Calu3 (cell line): ENCODE results near the gene SPDYE3. TPM values are rescaled to one million over a fixed set of nuclear protein-coding genes. Genes with fewer than 3 reads are reported as not detected.
"Not testable (repeated sequence)": the region's sequence is repeated elsewhere in the genome, so short reads cannot be mapped to it uniquely, and the experiment has no call there.

Source experiments
- BruUV-seq: library from RNA; stranded (reverse); fragments of 400-500 nt; replicated peaks from 2 replicates; lab custom pipeline; 2021; lab: Mats Ljungman, UMichigan
- CTCF ChIA-PET: fragments of 300-600 bp; sonication (Branson Sonifier 250); formaldehyde crosslinking; loops from one replicate; lab custom pipeline; 2022; ENCODE audit warnings: antibody characterized with exemption; lab: Charles Lee
- DNase-seq: peaks from one replicate; pipeline ENCODE4 v3.0.0; 2022
- H3K27ac Mint-ChIP-seq: one replicate; pipeline ENCODE4 v1.8.0; 2022; ENCODE audit warnings: mixed read lengths; ENCODE audit not compliant: unreplicated experiment
- H3K27me3 Mint-ChIP-seq: one replicate; pipeline ENCODE4 v1.8.0; 2022; ENCODE audit warnings: mixed read lengths; ENCODE audit not compliant: unreplicated experiment
- H3K36me3 Mint-ChIP-seq: one replicate; pipeline ENCODE4 v1.8.0; 2022; ENCODE audit warnings: mild to moderate bottlenecking, moderate library complexity, mixed read lengths; ENCODE audit not compliant: insufficient read depth, unreplicated experiment
- H3K4me1 Mint-ChIP-seq: one replicate; pipeline ENCODE4 v1.8.0; 2022; ENCODE audit warnings: mild to moderate bottlenecking, low read depth, mixed read lengths; ENCODE audit not compliant: unreplicated experiment
- H3K4me3 Mint-ChIP-seq: one replicate; pipeline ENCODE4 v1.8.0; 2022; ENCODE audit warnings: mild to moderate bottlenecking, low read depth, moderate library complexity, mixed read lengths; ENCODE audit not compliant: unreplicated experiment
- H3K9me3 Mint-ChIP-seq: one replicate; pipeline ENCODE4 v1.8.0; 2022; ENCODE audit warnings: low read depth, mixed read lengths; ENCODE audit not compliant: unreplicated experiment
- CTCF ChIP-seq: fragments of 200-600 bp; IDR thresholded peaks from one replicate; pipeline ENCODE4 v1.8.0; 2022; ENCODE audit warnings: antibody characterized with exemption; ENCODE audit not compliant: unreplicated experiment
- intact Hi-C: fragments of 100-400 bp; cut with micrococcal nuclease; formaldehyde crosslinking; loops from one replicate; pipeline ENCODE4 v1.10.0; 2022; ENCODE audit not compliant: unreplicated experiment
- total RNA-seq: library from RNA; stranded (reverse); gene quantifications from 2 replicates; pipeline ENCODE4 v1.2.3, GENCODE V29; 2022

Gene SPDYE3
- total RNA-seq, 1 experiment from 2014 or later = not detected

GRCh38 chr7:100346921-100347320, 39.4 kb downstream of the SPDYE3 start:
- no TSS peak for BruUV-seq
- no peaks in the 10 kb centered on the region for H3K27me3 Mint-ChIP-seq
- no peak for DNase-seq
- no peak for TF ChIP-seq CTCF
- no peak overlapping the region for H3K27ac Mint-ChIP-seq
- H3K4me1 Mint-ChIP-seq = peaks cover 13% of the 10 kb centered on the region
- peaks cover 37% of the 10 kb centered on the region for H3K36me3 Mint-ChIP-seq
- intact Hi-C loops = no loop called here
- CTCF ChIA-PET = no interaction called here
- H3K9me3 Mint-ChIP-seq = no peaks in the 10 kb centered on the region
- no peak overlapping the region for H3K4me3 Mint-ChIP-seq

DNA sequence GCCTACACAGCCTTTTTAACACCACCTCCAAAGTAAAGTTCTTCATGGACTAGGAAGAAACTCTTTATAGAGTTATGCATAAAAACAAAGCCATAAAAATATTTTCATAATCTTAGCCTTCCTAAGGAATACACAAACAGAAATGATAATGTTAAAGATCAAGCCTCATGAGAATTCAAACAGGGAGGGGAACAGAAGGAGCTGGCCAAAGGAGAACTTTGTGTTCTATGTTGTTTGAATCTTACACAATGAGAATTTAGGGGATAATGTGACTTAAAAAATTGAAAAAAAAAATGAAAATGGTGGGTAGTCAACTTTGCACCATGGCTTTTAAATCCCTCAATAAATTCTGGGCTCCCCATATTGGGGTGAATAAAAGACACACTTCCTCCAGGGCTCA, 41.3 kb downstream of the SPDYE3 start:
- Mint-ChIP-seq H3K36me3 (peaks cover 37% of the 10 kb centered on the region), H3K27ac (no peak overlapping the region), H3K4me3 (no peak overlapping the region), H3K27me3 (no peaks in the 10 kb centered on the region), H3K4me1 (peaks cover 9% of the 10 kb centered on the region), H3K9me3 (no peaks in the 10 kb centered on the region)
- DNase-seq = no peak
- no peak for TF ChIP-seq CTCF
- CTCF ChIA-PET = no interaction called here
- intact Hi-C loops = no loop called here
- BruUV-seq = no TSS peak

DNA sequence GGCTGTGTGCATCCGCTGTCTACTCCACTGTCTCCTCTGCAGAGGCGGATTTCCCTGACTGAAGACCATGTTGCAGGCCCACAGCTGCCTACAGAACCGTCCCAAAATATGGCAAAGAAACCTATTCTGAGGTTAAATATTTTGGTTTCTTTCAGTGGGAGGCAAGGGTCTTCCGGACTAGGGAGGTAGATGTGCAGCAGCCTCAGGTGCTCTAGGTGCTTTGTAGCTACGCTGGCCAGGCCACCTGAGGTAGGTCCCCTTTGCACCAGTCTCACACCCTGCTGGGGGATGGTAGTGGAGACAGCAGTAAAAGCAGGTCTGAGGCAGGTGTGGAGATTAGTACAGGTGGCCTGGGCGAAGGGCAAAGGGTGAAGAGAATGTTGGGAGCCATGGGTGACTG, 42.3 kb downstream of the SPDYE3 start:
- Mint-ChIP-seq H3K36me3 (peaks cover 30% of the 10 kb centered on the region), H3K4me3 (no peak overlapping the region), H3K27ac (no peak overlapping the region), H3K27me3 (no peaks in the 10 kb centered on the region), H3K9me3 (no peaks in the 10 kb centered on the region), H3K4me1 (peaks cover 3% of the 10 kb centered on the region)
- CTCF ChIA-PET = no interaction called here
- intact Hi-C loops = no loop called here
- BruUV-seq = no TSS peak
- no peak for DNase-seq
- no peak for TF ChIP-seq CTCF

GRCh38 chr7:100351657-100352058, 44.2 kb downstream of the SPDYE3 start:
- no TSS peak for BruUV-seq
- peaks cover 23% of the 10 kb centered on the region for H3K36me3 Mint-ChIP-seq

DNA sequence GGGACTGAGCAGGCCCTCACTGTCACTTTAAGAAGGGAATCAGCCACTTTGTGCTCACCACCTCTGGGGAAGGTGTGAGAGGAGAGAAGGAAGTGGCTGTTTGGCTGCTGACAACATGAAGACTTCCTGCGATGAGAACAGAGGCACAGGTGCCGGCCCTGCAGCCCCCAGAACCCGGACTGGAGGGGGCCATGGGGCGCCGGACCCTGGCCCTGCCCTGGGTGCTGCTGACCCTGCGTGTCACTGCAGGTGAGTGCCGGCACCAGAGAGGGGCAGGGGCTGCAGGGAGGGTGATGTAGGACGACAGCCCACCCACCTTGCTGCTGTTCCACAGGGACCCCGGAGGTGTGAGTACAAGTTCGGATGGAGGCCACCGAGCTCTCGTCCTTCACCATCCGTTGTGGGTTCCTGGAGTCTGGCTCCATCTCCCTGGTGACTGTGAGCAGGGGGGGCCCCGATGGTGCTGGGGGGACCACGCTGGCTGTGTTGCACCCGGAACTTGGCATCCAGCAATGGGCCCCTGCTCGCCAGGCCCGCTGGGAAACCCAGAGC, 44.8 kb downstream of the SPDYE3 start:
- H3K9me3 Mint-ChIP-seq, CTCF ChIA-PET, DNase-seq, H3K4me3 Mint-ChIP-seq, H3K27ac Mint-ChIP-seq, intact Hi-C loops, BruUV-seq, H3K27me3 Mint-ChIP-seq, H3K4me1 Mint-ChIP-seq: not testable (repeated sequence)
- H3K36me3 Mint-ChIP-seq = peaks cover 26% of the 10 kb centered on the region

More at GRCh38 chr7:100351657-100352058, 44.2 kb downstream of the SPDYE3 start:
- no peak for TF ChIP-seq CTCF
- no peak overlapping the region for H3K4me3 Mint-ChIP-seq
- no peak for DNase-seq
- no peaks in the 10 kb centered on the region for H3K4me1 Mint-ChIP-seq
- no peak overlapping the region for H3K27ac Mint-ChIP-seq
- CTCF ChIA-PET = no interaction called here
- intact Hi-C loops = no loop called here
- H3K9me3 Mint-ChIP-seq = no peaks in the 10 kb centered on the region
- no peaks in the 10 kb centered on the region for H3K27me3 Mint-ChIP-seq
